HUES64 (cell line): ENCODE data around the gene ATP2B2.
"Not testable (repeated sequence)": the region's sequence is repeated elsewhere in the genome, so short reads cannot be mapped to it uniquely, and the experiment has no call there.

ENCODE experiments used
- H3K27ac ChIP-seq: 2 replicates; pipeline ENCODE4 v1.7.0; 2013; ENCODE audit warnings: low read depth, low read length, inconsistent platforms
- H3K27me3 ChIP-seq: 2 replicates; pipeline ENCODE4 v1.6.1; 2013; ENCODE audit warnings: mild to moderate bottlenecking, low read length; ENCODE audit not compliant: insufficient read depth
- H3K36me3 ChIP-seq: 2 replicates; pipeline ENCODE4 v1.6.1; 2013; ENCODE audit warnings: mild to moderate bottlenecking, low read length; ENCODE audit not compliant: insufficient read depth
- H3K4me1 ChIP-seq: 2 replicates; pipeline ENCODE4 v1.6.1; 2013; ENCODE audit warnings: mild to moderate bottlenecking, low read length, moderate library complexity; ENCODE audit not compliant: insufficient read depth
- H3K4me3 ChIP-seq: 2 replicates; pipeline ENCODE4 v1.5.1; 2013; ENCODE audit warnings: mild to moderate bottlenecking, low read length, moderate library complexity
- H3K9ac ChIP-seq: 2 replicates; pipeline ENCODE4 v1.6.1; 2013; ENCODE audit warnings: mild to moderate bottlenecking, low read depth, low read length
- H3K9me3 ChIP-seq: 2 replicates; pipeline ENCODE4 v1.6.1; 2013; ENCODE audit warnings: low read depth, low read length; ENCODE audit not compliant: insufficient read depth
- WGBS: fragments of 150-250, 120-280 bp; methylation state at CpG from one replicate; pipeline ENCODE4 v1.1.7; 2013; ENCODE audit warnings: missing lambda C conversion rate; 5-methylcytosine and 5-hydroxymethylcytosine counted together

ATP2B2 gene

DNA sequence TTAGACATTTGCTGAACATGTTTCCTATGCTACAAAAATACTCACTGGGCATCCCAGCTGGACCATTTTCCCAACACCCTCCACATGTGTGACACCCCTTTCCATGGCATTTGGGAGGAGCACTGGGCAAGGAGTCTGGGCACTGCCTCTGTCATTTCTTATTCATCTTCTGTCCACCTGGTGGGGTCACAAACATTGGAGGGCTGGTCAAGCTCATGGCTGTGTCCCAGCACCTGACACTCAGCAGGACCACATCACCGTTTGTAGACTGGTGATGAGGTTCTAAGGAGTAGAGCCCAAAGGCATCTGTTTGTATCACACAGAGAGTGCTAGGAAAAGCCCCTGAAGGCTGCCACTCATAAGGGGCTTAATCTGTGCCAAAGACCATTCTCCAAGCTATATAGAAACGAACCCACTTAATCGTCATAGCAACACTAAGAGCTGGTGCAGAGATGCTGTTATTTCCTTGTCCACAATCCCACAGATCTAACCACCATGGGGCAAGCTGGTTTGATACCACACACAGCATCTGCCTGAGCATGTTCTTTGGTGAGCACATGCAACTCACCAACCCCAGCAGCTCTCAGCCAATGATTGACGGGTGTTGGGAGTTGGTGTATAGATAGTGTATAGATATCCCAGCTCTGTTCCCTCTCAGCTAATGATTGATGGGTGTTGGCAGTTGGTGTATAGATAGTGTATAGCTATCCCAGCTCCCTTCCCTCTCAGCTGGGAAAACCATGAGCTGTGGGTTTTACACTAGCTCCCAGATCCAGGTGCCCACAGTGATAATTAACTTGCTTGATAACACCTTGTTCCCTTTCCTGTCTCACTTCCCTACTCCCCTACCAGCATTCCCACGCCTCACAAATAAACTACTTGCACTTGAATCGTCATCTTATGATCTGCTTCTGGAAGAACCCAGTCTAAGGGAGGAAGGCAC, 42.7 kb upstream of the ATP2B2 start:
- whole genome bisulfite sequencing: 75% methylated on average over 5 of the region's 6 CpGs
- no peak overlapping the region for H3K27ac ChIP-seq
- peaks cover under 1% of the 10 kb centered on the region for H3K9me3 ChIP-seq
- no peak overlapping the region for H3K9ac ChIP-seq
- peaks cover 5% of the 10 kb centered on the region; the same call in 1 of the 2 replicates for H3K4me1 ChIP-seq
- no peaks in the 10 kb centered on the region for H3K36me3 ChIP-seq
- H3K27me3 ChIP-seq: no peaks in the 10 kb centered on the region
- no peak overlapping the region for H3K4me3 ChIP-seq

DNA sequence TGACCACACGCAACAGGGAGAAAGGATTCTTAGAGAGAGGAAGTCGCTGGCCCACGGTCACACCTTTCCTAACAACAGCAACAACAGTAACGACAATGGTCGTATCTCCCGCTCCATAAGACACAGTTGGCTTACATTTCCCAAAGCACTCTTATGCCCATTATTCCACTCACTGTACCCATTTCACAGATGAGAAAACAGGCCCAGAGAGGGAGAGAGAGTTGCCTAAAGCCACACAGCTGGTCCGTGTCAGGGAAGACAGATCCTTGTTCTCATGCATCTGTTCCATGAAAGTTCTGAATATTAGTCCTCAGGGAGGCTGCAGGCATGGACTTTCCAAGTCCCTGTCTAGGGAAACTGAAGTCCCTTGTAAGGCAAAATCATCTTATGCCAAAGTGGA, 42.0 kb upstream of the ATP2B2 start:
- Histone ChIP-seq H3K4me1 (peaks cover 4% of the 10 kb centered on the region; the same call in 1 of the 2 replicates), H3K27me3 (no peaks in the 10 kb centered on the region), H3K36me3 (no peaks in the 10 kb centered on the region), H3K27ac (no peak overlapping the region), H3K9me3 (peaks cover 6% of the 10 kb centered on the region), H3K4me3 (no peak overlapping the region), H3K9ac (no peak overlapping the region)
- 92% methylated on average over 7 of the region's 7 CpGs for WGBS

DNA sequence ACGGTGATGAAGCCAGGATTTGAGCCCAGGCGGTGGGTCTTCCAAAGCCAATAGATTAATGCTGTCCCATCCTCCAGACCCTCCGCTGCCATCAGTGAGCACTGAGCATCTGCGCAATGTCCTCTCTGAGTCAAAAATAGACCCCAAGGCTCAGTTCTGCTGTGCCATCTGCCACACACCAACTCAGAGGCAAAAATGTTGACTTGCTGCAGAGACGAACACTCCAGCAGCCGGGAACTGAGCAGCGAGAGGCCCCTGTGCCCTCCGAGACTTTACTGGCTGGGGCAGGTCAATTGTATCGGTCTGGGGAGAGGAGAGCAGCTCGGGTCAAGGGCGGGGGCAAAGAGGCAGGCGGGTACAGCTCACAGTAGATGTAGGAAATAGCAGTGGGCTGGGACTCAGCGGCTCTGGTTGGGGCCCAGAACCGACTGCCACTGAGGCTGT, 41.5 kb upstream of the ATP2B2 start:
- no peak overlapping the region for H3K27ac ChIP-seq
- peaks cover 12% of the 10 kb centered on the region for H3K9me3 ChIP-seq
- no peaks in the 10 kb centered on the region; the same call in 1 of the 2 replicates for H3K4me1 ChIP-seq
- H3K36me3 ChIP-seq: no peaks in the 10 kb centered on the region
- H3K9ac ChIP-seq: no peak overlapping the region
- WGBS: 92% methylated on average over 14 of the region's 14 CpGs
- H3K4me3 ChIP-seq: no peak overlapping the region
- no peaks in the 10 kb centered on the region for H3K27me3 ChIP-seq

DNA sequence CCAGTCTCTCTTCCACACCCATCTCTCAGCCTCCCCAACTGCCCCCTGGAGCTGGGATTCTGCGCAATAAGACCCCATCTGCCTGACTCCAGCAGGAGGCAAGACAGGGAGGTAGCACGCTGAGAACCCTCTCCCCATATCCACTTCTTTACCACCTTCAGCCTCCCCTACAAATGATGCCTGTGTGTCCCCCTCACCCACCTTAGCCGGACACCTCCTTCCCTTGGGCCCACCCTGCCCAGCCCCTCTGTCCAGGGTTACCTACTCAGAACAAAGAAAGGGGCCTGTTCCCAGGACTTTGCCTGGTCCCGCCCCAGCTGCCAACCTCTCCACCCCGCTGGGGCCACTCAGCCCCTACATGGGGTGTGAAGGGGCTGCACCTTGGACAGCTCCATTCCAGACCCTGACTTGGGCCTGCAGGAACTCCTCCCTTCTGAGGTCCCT, 40.8 kb upstream of the ATP2B2 start:
- Histone ChIP-seq H3K9me3 (peaks cover 16% of the 10 kb centered on the region), H3K9ac (no peak overlapping the region), H3K4me3 (no peak overlapping the region), H3K27ac (no peak overlapping the region), H3K36me3 (no peaks in the 10 kb centered on the region), H3K4me1 (no peaks in the 10 kb centered on the region), H3K27me3 (no peaks in the 10 kb centered on the region)
- WGBS: 80% methylated on average over 5 of the region's 5 CpGs

DNA sequence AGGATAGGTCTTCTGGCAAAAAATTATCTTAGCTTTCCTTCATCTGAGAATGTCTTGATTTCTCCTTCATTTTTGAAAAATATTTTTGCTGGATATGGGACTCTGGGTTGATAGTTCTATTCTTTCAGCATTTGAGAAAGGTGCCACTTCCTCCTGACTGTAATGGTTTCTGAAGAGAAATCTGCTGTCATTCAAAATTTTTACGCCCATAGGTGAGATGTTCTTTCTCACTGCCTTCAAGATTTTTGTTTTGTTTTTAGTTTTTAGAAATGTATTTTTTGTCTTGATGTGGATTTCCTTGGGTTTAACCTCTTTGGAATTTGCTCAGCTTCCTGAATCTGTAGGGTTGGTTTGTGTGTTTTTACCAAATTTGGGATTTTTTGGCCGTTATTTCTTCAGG, 37.1 kb upstream of the ATP2B2 start:
- H3K36me3 ChIP-seq: no peaks in the 10 kb centered on the region
- H3K4me1 ChIP-seq: no peaks in the 10 kb centered on the region
- H3K27me3 ChIP-seq: no peaks in the 10 kb centered on the region
- H3K9ac ChIP-seq: no peak overlapping the region
- no peak overlapping the region for H3K4me3 ChIP-seq
- no peak overlapping the region for H3K27ac ChIP-seq
- peaks cover 16% of the 10 kb centered on the region for H3K9me3 ChIP-seq
- 88% methylated on average over 2 of the region's 2 CpGs for WGBS

DNA sequence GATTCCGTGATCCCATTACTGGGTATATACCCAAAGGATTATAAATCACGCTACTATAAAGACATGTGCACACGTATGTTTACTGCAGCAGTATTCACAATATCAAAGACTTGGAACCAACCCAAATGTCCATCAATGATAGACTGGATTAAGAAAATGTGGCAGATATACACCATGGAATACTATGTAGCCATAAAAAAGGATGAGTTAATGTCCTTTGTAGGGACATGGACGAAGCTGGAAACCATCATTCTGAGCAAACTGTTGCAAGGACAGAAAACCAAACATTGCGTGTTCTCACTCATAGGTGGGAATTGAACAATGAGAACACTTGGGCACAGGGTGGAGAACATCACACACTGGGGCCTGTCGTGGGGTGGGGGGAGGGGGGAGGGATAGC, 35.0 kb upstream of the ATP2B2 start:
- not testable (repeated sequence) for H3K4me1 ChIP-seq, H3K27me3 ChIP-seq, H3K9ac ChIP-seq, H3K27ac ChIP-seq, H3K36me3 ChIP-seq, H3K4me3 ChIP-seq
- H3K9me3 ChIP-seq: peaks cover 16% of the 10 kb centered on the region
- WGBS: 87% methylated on average over 6 of the region's 6 CpGs

DNA sequence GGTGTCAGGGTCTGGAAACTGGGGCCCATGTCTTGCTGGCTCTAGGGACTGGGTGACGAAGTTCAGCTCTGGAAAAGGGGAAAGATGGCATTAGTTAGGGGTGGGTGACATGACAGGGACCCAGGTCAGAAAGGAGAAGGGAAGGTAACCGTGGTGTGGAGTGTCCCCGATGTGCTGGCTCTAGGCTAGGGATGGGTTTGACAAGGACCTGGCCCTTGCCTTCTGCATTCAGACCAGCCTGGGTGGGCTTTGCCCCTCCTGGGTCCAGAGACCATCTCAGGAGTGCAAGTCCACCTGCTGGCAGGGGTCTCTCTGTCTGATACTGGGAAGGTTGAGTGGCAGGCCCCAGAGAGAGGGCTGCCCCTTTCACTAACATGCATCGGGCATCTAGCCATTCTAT, 28.7 kb upstream of the ATP2B2 start:
- H3K4me1 ChIP-seq: 0 out of 2 replicates have a peak, but pooled peaks cover 3% of the 10 kb centered on the region
- no peaks in the 10 kb centered on the region for H3K27me3 ChIP-seq
- H3K36me3 ChIP-seq: no peaks in the 10 kb centered on the region
- no peak overlapping the region for H3K4me3 ChIP-seq
- H3K9me3 ChIP-seq: no peaks in the 10 kb centered on the region
- no peak overlapping the region for H3K27ac ChIP-seq
- WGBS: 92% methylated on average over 4 of the region's 4 CpGs
- no peak overlapping the region for H3K9ac ChIP-seq

DNA sequence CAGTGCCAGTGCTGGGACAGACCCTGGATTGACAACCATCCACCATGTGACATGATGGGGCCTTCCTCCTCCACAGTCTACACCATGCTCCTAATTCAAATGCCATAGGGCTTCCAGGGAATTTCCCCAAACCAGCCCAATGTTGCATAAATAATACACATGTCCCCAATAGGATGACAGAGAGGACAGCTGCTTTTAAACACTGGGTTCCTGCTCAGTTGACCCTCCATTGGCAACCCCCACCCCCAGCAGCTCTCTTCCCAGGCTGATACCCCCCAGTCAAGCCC, 28.3 kb upstream of the ATP2B2 start:
- H3K36me3 ChIP-seq: no peaks in the 10 kb centered on the region
- no peaks in the 10 kb centered on the region for H3K27me3 ChIP-seq
- H3K27ac ChIP-seq: no peak overlapping the region
- H3K9me3 ChIP-seq: no peaks in the 10 kb centered on the region
- H3K4me1 ChIP-seq: 0 out of 2 replicates have a peak, but pooled peaks cover 3% of the 10 kb centered on the region
- no peak overlapping the region for H3K9ac ChIP-seq
- no peak overlapping the region for H3K4me3 ChIP-seq

DNA sequence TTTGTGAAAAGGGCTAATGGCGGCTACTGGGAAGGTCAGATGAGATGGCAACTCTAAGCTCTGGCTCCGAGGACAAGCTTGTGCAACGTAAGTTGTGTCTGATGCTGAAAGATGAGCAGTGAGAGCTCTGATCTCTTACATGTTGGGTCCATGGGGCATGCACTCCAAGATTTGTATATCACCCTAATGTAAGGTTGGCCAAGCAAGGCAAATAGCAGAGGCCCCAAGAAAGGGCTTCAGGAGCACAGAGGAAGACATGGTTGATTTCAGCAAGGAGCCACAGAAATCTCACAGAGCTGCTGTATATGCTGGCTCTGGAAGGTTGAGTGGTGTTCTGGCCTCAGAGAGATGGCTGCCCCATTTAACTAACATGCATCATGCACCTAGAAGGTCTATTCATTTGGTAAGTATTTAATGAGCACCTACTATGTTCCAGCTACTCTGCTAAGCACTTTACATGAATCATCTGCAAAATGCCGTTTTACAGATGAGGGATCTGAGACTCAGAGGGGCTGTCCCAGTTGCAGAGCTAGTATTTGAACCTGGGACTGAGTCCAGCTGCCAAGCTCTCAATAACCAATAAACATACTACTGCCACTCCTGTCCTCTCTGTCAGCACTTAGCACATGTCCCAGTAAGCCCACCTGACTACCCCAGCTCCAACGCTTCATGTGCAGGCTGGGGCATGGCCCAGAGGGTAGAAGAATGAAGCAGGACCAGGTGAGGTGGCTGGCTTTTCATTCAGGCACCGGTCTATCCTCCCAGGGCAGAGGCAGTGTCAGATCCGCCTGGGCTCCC, 27.8 kb upstream of the ATP2B2 start:
- 95% methylated on average over 7 of the region's 7 CpGs for WGBS
- no peak overlapping the region for H3K9ac ChIP-seq
- H3K4me1 ChIP-seq: 0 out of 2 replicates have a peak, but pooled peaks cover 3% of the 10 kb centered on the region
- H3K4me3 ChIP-seq: no peak overlapping the region
- H3K27ac ChIP-seq: no peak overlapping the region
- no peaks in the 10 kb centered on the region for H3K27me3 ChIP-seq
- no peaks in the 10 kb centered on the region for H3K36me3 ChIP-seq
- no peaks in the 10 kb centered on the region for H3K9me3 ChIP-seq

DNA sequence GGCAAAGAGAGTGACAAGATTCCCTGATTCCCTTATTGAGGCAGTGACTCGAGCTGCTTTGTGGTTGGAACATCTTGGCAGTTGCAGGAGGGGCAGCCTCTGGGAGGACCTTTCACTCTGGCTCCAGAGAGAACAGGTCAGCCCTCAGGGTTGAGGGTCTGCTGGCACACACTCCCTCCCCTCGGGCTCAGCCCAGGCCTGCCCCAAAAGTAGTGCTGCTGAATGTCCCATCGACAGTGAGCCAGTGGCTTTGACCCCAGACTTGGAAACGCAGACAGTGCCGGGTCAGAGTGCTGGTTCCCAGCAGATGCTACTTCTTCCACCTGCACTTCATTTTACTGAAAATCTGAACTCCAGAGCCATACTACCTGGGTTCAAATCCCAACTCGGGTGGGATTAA, 25.6 kb upstream of the ATP2B2 start:
- Histone ChIP-seq H3K9me3 (no peaks in the 10 kb centered on the region), H3K36me3 (no peaks in the 10 kb centered on the region), H3K4me3 (no peak overlapping the region), H3K27ac (no peak overlapping the region), H3K4me1 (0 out of 2 replicates have a peak, but pooled peaks cover 3% of the 10 kb centered on the region), H3K9ac (no peak overlapping the region), H3K27me3 (no peaks in the 10 kb centered on the region)
- WGBS: 81% methylated on average over 6 of the region's 6 CpGs

DNA sequence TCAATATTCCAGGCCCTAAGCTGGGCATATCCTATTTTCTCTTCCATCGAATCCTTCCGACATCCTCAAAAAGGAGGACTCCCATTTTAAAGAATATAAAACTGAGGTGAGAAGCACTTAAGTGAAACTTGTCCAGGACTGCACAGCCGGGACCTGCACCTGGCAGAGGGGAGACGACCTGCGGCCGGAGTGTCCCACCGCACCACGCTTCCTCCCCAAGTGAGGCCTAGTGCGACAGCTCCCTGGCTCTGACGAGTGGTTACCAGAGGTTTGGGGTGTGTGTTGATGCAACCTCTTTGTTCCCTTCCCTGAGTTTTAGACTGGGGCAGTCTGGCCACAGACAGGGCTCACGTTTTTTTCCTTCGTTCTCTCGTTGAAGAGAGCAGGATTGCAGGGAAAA, 24.9 kb upstream of the ATP2B2 start:
- H3K36me3 ChIP-seq: no peaks in the 10 kb centered on the region
- H3K9me3 ChIP-seq: no peaks in the 10 kb centered on the region
- no peaks in the 10 kb centered on the region for H3K27me3 ChIP-seq
- no peak overlapping the region for H3K27ac ChIP-seq
- H3K4me3 ChIP-seq: no peak overlapping the region
- 0 out of 2 replicates have a peak, but pooled peaks cover 3% of the 10 kb centered on the region for H3K4me1 ChIP-seq
- H3K9ac ChIP-seq: no peak overlapping the region
- 89% methylated on average over 13 of the region's 13 CpGs for WGBS
